WTC11 (cell line): ENCODE data around the gene SLC13A3. TPM values are rescaled to one million over a fixed set of nuclear protein-coding genes. Genes with fewer than 3 reads are reported as not detected.
A peak's percentile ranks its signal among the peaks of the same experiment; 100 is the strongest.

Source experiments
- ATAC-seq: fragments of 200-7000 bp; cut with Tn5 transposase; 2 replicates; pipeline ENCODE4 v1.10.0; 2021; ENCODE audit warnings: mild to moderate bottlenecking, moderate library complexity
- CTCF ChIA-PET: fragments of 300-600 bp; sonication (Branson Sonifier 250); formaldehyde crosslinking; loops from one replicate; lab custom pipeline; 2021; ENCODE audit warnings: antibody characterized with exemption; lab: Charles Lee
- POLR2A ChIA-PET: fragments of 350-600 bp; sonication (Branson Sonifier 250); formaldehyde crosslinking; loops from one replicate; lab custom pipeline; 2021; ENCODE audit warnings: antibody characterized with exemption; lab: Charles Lee
- DNase-seq: peaks from one replicate; pipeline ENCODE4 v3.0.0; 2021; ENCODE audit warnings: low spot score
- H3K27ac Mint-ChIP-seq: 2 replicates; pipeline ENCODE4 v1.8.0; 2021; ENCODE audit warnings: mixed read lengths
- H3K27me3 Mint-ChIP-seq: 2 replicates; pipeline ENCODE4 v1.8.0; 2021; ENCODE audit warnings: low read depth, mild to moderate bottlenecking, moderate library complexity, mixed read lengths
- H3K36me3 Mint-ChIP-seq: 2 replicates; pipeline ENCODE4 v1.8.0; 2021; ENCODE audit warnings: mixed read lengths
- H3K4me1 Mint-ChIP-seq: 2 replicates; pipeline ENCODE4 v1.8.0; 2022; ENCODE audit warnings: mixed read lengths
- H3K4me3 Mint-ChIP-seq: 2 replicates; pipeline ENCODE4 v1.8.0; 2021; ENCODE audit warnings: mild to moderate bottlenecking, moderate library complexity, mixed read lengths
- H3K9me3 Mint-ChIP-seq: 2 replicates; pipeline ENCODE4 v1.8.0; 2021; ENCODE audit warnings: mixed read lengths
- CDX4 ChIP-seq: fragments of 250-450 bp; sonication (Bioruptor Pico); IDR thresholded peaks from 2 replicates; pipeline ENCODE4 v1.9.0; 2021; ENCODE audit warnings: moderate library complexity, mild to moderate bottlenecking, inconsistent platforms, borderline replicate concordance
- E2F5 ChIP-seq: sonication (generic); formaldehyde crosslinking; IDR thresholded peaks from 2 replicates; pipeline ENCODE4 v1.8.1; 2022; ENCODE audit warnings: mild to moderate bottlenecking, moderate library complexity, missing genetic modification reagents
- ESRRA ChIP-seq: sonication (generic); formaldehyde crosslinking; IDR thresholded peaks from 2 replicates; pipeline ENCODE4 v1.8.1; 2022; ENCODE audit warnings: mild to moderate bottlenecking, missing genetic modification reagents, borderline replicate concordance
- GTF2I ChIP-seq: fragments of 250-450 bp; sonication (Bioruptor Pico); conservative IDR thresholded peaks from 2 replicates; pipeline ENCODE4 v1.4.0; 2021; ENCODE audit warnings: mild to moderate bottlenecking
- IRF1 ChIP-seq: sonication (generic); formaldehyde crosslinking; IDR thresholded peaks from 2 replicates; pipeline ENCODE4 v1.8.0; 2023; ENCODE audit warnings: missing genetic modification reagents
- NFATC4 ChIP-seq: fragments of 250-450 bp; sonication (Bioruptor Pico); IDR thresholded peaks from 2 replicates; pipeline ENCODE4 v1.9.0; 2021; ENCODE audit warnings: mild to moderate bottlenecking
- NR1H2 ChIP-seq: sonication (generic); formaldehyde crosslinking; IDR thresholded peaks from 2 replicates; pipeline ENCODE4 v1.9.0; 2021; ENCODE audit warnings: mild to moderate bottlenecking, moderate library complexity, missing genetic modification reagents
- TP53 ChIP-seq: sonication (generic); formaldehyde crosslinking; IDR thresholded peaks from 2 replicates; pipeline ENCODE4 v1.8.1; 2023; ENCODE audit warnings: mild to moderate bottlenecking, missing genetic modification reagents
- USF2 ChIP-seq: sonication (generic); formaldehyde crosslinking; IDR thresholded peaks from 2 replicates; pipeline ENCODE4 v1.8.1; 2023; ENCODE audit warnings: mild to moderate bottlenecking, missing genetic modification reagents, moderate library complexity
- ZNF281 ChIP-seq: sonication (generic); formaldehyde crosslinking; IDR thresholded peaks from 2 replicates; pipeline ENCODE4 v1.8.0; 2023; ENCODE audit warnings: mild to moderate bottlenecking, missing genetic modification reagents
- ZNF396 ChIP-seq: fragments of 250-450 bp; sonication (Bioruptor Pico); IDR thresholded peaks from 2 replicates; pipeline ENCODE4 v1.8.0; 2021; ENCODE audit warnings: mild to moderate bottlenecking, moderate library complexity, borderline replicate concordance
- ZNF416 ChIP-seq: fragments of 250-450 bp; sonication (Bioruptor Pico); IDR thresholded peaks from 2 replicates; pipeline ENCODE4 v1.9.0; 2021; ENCODE audit warnings: mild to moderate bottlenecking, inconsistent platforms
- total RNA-seq: library from RNA; stranded (reverse); gene quantifications from 3 replicates; pipeline ENCODE4 v1.2.3, GENCODE V29; 2021
- TF ChIP-seq, protein P1 (sequence below): fragments of 200-600 bp; IDR thresholded peaks from 2 replicates; pipeline ENCODE4 v1.8.0; 2022; ENCODE audit warnings: antibody characterized with exemption
- TF ChIP-seq, protein P2 (sequence below): sonication (generic); formaldehyde crosslinking; IDR thresholded peaks from 2 replicates; pipeline ENCODE4 v1.8.0; 2022; ENCODE audit warnings: missing genetic modification reagents
- TF ChIP-seq, protein P3 (sequence below): sonication (generic); formaldehyde crosslinking; IDR thresholded peaks from 2 replicates; pipeline ENCODE4 v1.8.0; 2022; ENCODE audit warnings: mild to moderate bottlenecking, missing genetic modification reagents

SLC13A3 gene
- total RNA-seq, 1 experiment from 2014 or later, result 10.6 TPM

DNA sequence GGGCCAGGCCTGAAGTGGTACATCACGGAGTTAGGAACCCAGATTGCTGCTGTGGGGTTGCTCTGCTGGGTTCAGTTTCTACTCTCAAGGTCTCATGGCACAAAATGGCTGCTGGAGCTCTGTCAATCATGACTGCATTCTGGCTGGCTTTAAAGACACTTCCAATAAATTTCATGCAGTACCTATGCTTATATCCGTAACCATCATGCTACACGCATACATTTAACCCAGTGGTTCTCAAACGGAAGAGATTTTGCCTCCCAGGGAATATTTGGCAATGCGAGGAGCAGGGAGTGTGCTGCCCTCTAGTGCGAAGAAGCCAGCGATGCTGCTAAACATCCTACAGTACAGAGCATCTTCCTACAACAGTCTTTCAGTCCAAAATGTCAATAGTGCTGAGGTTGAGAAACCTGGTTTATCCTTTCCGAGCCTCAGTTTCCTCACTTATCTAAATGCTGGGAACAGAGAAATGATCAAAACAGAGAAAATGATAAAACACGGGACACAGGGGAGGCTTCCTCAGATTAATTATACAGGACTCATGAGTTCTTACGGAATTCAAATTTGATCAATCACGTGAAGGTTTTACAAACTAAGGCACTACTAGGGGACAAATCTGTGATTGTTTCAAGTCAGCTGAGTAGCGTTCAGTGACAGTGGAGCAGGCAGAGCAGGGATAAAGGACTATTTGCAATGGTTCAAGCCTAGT is 48.5 kb upstream of the SLC13A3 start:
- peak; percentile 79 for ATAC-seq
- TF ChIP-seq, protein P1, sequence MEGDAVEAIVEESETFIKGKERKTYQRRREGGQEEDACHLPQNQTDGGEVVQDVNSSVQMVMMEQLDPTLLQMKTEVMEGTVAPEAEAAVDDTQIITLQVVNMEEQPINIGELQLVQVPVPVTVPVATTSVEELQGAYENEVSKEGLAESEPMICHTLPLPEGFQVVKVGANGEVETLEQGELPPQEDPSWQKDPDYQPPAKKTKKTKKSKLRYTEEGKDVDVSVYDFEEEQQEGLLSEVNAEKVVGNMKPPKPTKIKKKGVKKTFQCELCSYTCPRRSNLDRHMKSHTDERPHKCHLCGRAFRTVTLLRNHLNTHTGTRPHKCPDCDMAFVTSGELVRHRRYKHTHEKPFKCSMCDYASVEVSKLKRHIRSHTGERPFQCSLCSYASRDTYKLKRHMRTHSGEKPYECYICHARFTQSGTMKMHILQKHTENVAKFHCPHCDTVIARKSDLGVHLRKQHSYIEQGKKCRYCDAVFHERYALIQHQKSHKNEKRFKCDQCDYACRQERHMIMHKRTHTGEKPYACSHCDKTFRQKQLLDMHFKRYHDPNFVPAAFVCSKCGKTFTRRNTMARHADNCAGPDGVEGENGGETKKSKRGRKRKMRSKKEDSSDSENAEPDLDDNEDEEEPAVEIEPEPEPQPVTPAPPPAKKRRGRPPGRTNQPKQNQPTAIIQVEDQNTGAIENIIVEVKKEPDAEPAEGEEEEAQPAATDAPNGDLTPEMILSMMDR, result peak; percentile 37; the same call in 1 of the 2 replicates
- TF ChIP-seq GTF2I (CRISPR knock-in tag) (peak; percentile 96), NFATC4 (CRISPR knock-in tag) (no peak), CDX4 (CRISPR knock-in tag) (no peak), IRF1 (CRISPR knock-in tag) (no peak), TP53 (no peak), ESRRA (no peak)
- TF ChIP-seq, all 79 proteins: peak for 2
- no peak overlapping the region for H3K27ac Mint-ChIP-seq
- peak; percentile 41 for DNase-seq
- H3K27me3 Mint-ChIP-seq, result no peaks in the 10 kb centered on the region; the same call in 1 of the 2 replicates
- CTCF ChIA-PET, result interaction anchor here (0.8 kb wide), 1 partner anchor 17 kb away, joined by 3 read pairs; no protein-coding TSS in a partner anchor
- peaks cover 24% of the 10 kb centered on the region for H3K4me1 Mint-ChIP-seq
- POLR2A ChIA-PET, result no interaction called here
- H3K9me3 Mint-ChIP-seq, result peaks cover 8% of the 10 kb centered on the region
- no peaks in the 10 kb centered on the region for H3K36me3 Mint-ChIP-seq
- H3K4me3 Mint-ChIP-seq, result no peak overlapping the region

GRCh38 chr20:46698788-46699187 is 47.5 kb upstream of the SLC13A3 start:
- peaks cover 21% of the 10 kb centered on the region for H3K4me1 Mint-ChIP-seq
- POLR2A ChIA-PET, result no interaction called here
- H3K27me3 Mint-ChIP-seq, result no peaks in the 10 kb centered on the region; the same call in 1 of the 2 replicates
- ATAC-seq, result peak; percentile 25; the same call in 1 of the 2 replicates
- no peak overlapping the region for H3K27ac Mint-ChIP-seq
- peak; percentile 56; the same call in 1 of the 2 replicates for TF ChIP-seq USF2 (CRISPR knock-in tag)
- no peak for TF ChIP-seq ZNF396
- TF ChIP-seq, all 79 proteins: peak for 1
- CTCF ChIA-PET, result interaction anchor here (0.8 kb wide), 1 partner anchor 16 kb away, joined by 3 read pairs; no protein-coding TSS in a partner anchor
- no peak for DNase-seq
- no peaks in the 10 kb centered on the region for H3K36me3 Mint-ChIP-seq
- H3K9me3 Mint-ChIP-seq, result peaks cover 8% of the 10 kb centered on the region
- no peak overlapping the region for H3K4me3 Mint-ChIP-seq

DNA sequence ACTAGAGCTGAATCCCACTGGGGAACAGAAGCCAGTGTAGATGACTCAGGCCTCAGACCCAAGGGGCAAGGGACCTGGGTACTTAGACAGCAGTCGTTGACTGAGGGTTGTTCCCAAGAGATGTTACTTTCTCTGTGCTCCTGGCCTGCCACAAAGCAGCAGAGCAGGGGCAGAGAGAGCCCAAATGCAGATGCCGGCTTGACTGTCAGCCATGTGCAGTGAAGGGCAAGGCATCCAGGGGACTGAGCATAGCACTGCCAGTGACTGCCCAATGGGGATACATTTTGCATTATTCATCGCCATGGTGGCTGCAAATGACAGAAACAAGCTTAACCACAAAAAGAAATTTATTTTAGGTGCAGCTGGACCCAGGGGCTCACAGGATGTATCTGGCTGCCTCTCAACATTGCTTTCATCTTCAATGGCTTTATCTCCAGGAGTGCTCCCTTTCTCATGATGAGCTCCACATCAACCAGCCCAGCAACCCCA is 45.6 kb upstream of the SLC13A3 start:
- no peak for DNase-seq
- Mint-ChIP-seq H3K36me3 (no peaks in the 10 kb centered on the region), H3K4me3 (no peak overlapping the region), H3K4me1 (peaks cover 18% of the 10 kb centered on the region), H3K9me3 (peaks cover 8% of the 10 kb centered on the region), H3K27me3 (no peaks in the 10 kb centered on the region; the same call in 1 of the 2 replicates), H3K27ac (no peak overlapping the region)
- POLR2A ChIA-PET, result no interaction called here
- no peak for ATAC-seq
- CTCF ChIA-PET, result interaction anchor here (0.7 to 1.1 kb wide), 2 partner anchors 16 to 913 kb away, joined by 3 to 4 read pairs; no protein-coding TSS in a partner anchor
- TF ChIP-seq ZNF281 (no peak), E2F5 (CRISPR knock-in tag) (no peak), ESRRA (no peak), ZNF416 (no peak), NR1H2 (CRISPR knock-in tag) (no peak)
- TF ChIP-seq, protein P2, sequence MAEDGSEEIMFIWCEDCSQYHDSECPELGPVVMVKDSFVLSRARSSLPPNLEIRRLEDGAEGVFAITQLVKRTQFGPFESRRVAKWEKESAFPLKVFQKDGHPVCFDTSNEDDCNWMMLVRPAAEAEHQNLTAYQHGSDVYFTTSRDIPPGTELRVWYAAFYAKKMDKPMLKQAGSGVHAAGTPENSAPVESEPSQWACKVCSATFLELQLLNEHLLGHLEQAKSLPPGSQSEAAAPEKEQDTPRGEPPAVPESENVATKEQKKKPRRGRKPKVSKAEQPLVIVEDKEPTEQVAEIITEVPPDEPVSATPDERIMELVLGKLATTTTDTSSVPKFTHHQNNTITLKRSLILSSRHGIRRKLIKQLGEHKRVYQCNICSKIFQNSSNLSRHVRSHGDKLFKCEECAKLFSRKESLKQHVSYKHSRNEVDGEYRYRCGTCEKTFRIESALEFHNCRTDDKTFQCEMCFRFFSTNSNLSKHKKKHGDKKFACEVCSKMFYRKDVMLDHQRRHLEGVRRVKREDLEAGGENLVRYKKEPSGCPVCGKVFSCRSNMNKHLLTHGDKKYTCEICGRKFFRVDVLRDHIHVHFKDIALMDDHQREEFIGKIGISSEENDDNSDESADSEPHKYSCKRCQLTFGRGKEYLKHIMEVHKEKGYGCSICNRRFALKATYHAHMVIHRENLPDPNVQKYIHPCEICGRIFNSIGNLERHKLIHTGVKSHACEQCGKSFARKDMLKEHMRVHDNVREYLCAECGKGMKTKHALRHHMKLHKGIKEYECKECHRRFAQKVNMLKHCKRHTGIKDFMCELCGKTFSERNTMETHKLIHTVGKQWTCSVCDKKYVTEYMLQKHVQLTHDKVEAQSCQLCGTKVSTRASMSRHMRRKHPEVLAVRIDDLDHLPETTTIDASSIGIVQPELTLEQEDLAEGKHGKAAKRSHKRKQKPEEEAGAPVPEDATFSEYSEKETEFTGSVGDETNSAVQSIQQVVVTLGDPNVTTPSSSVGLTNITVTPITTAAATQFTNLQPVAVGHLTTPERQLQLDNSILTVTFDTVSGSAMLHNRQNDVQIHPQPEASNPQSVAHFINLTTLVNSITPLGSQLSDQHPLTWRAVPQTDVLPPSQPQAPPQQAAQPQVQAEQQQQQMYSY, result no peak
- TF ChIP-seq, protein P3, sequence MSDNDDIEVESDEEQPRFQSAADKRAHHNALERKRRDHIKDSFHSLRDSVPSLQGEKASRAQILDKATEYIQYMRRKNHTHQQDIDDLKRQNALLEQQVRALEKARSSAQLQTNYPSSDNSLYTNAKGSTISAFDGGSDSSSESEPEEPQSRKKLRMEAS (CRISPR knock-in tag), result no peak
